ENCODE results near the gene ARHGAP22. TPM values are rescaled to one million over a fixed set of nuclear protein-coding genes. Genes with fewer than 3 reads are reported as not detected.

Gene ARHGAP22
- total RNA-seq, 4 donors from 2014 or later: 7.7 to 16.5 (median 14.3) TPM

DNA sequence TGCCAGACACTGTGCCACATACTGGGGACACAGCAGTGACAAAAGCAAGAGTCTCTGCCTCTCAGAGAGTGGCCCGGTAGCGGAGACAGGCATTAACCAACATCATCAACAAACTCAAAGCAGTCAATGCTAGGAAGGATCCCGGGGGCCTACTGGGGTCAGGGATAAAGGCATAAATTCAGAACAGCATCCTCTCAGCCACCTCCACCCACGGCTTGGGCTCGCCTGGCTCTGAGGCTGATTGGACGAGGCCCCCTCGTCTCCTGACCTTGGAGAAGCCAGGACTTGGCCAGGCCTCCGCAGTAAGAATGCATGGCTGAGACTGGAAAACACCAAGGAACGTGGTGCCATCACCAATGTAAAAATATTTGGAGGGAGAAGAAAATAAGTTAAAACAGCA lies 102.1 kb downstream of the ARHGAP22 start:
- Histone ChIP-seq H3K27me3 (no peaks in the 10 kb centered on the region), H3K36me3 (no peaks in the 10 kb centered on the region), H3K9me3 (no peaks in the 10 kb centered on the region), H3K4me3 (no peak overlapping the region), H3K4me1 (no peaks in the 10 kb centered on the region), H3K27ac (no peak overlapping the region)
- 75 to 79% methylated on average over 9 of the region's 9 CpGs for WGBS, 2 donors
- TF ChIP-seq, protein P1, sequence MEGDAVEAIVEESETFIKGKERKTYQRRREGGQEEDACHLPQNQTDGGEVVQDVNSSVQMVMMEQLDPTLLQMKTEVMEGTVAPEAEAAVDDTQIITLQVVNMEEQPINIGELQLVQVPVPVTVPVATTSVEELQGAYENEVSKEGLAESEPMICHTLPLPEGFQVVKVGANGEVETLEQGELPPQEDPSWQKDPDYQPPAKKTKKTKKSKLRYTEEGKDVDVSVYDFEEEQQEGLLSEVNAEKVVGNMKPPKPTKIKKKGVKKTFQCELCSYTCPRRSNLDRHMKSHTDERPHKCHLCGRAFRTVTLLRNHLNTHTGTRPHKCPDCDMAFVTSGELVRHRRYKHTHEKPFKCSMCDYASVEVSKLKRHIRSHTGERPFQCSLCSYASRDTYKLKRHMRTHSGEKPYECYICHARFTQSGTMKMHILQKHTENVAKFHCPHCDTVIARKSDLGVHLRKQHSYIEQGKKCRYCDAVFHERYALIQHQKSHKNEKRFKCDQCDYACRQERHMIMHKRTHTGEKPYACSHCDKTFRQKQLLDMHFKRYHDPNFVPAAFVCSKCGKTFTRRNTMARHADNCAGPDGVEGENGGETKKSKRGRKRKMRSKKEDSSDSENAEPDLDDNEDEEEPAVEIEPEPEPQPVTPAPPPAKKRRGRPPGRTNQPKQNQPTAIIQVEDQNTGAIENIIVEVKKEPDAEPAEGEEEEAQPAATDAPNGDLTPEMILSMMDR (IDR thresholded peaks at IDR 0.05): no peak
- no peak for TF ChIP-seq POLR2A (IDR thresholded peaks at IDR 0.05)
- TF ChIP-seq EP300 (IDR thresholded peaks at IDR 0.05): no peak
- no peak for DNase-seq (ENCODE audit: low spot score in 2 of 2)

DNA sequence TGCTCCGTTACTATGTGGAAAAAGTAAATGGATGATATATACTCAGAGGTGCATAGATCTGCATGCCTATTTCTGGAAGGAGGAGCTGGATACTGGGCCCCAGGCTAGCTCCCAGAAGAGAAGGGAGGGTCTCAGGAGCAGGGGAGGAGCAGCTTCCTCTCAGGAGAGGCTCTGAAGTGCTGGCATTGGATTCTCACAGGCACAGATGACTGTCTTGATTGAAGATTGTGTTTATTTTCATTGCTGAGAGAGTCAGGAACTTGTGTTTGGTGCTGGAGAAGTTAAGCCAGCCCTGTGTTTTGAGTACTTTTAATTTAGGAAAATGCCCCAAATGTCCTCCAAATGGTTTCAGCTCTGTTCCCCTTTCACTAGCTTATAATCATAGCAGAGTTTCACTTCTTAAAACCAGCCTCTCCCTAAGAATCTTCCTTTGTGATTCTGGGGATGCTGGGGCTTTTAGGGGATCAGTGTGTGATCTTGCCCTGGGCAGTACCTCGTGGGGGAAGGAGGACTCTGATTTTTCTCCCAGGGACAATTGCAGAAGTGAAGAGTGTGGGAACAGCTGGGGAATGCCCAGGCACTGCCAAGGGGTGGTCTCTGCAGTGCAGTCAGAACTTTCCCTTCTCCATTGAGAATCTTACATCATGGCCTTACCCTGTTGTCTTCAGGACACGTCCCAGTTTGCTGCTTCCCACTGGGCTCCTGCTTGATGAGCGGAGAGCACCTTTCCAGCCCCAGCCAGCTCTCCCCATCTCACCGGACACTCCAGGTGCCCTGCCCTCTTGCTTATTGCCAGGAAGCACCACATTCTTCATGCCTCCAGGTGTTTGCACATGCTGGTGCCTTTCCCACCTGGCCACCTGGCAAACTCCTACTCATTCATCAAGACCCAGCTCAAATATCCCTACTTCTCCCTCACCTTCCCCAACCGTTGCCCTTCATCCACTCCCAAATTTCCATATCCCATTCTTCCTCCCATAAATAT lies 102.8 kb downstream of the ARHGAP22 start:
- H3K27me3 ChIP-seq: no peaks in the 10 kb centered on the region

DNA sequence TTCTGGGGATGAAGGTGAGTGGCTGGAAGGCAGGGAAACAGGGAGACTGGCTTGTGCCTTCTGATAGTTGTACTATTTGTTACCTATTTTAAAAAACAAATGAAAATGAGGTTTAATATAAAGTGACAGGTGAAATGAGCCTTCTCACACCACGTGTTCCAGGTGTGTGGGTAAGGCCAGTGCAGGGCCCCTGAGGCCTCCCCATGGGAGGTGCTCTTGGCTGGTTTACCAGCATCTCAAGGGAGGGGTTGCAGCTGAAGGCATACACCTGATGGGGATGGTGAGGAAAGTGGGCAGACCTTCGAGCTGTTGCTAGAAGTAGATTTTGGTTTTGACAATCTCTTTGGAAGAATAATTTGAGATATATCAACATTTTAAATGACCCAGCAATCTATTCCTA lies 103.6 kb downstream of the ARHGAP22 start:
- H3K4me1 ChIP-seq: peaks cover 0 to 9% (median 0%) of the 10 kb centered on the region in 4 donors
- H3K27ac ChIP-seq: no peak overlapping the region
- DNase-seq (ENCODE audit: low spot score in 2 of 2): no peak
- no peaks in the 10 kb centered on the region for H3K36me3 ChIP-seq
- WGBS, 2 donors: 75 to 80% methylated on average over 2 of the region's 2 CpGs
- no peaks in the 10 kb centered on the region for H3K27me3 ChIP-seq
- no peaks in the 10 kb centered on the region for H3K9me3 ChIP-seq
- H3K4me3 ChIP-seq: no peak overlapping the region
- TF ChIP-seq EP300 (IDR thresholded peaks at IDR 0.05): no peak

More for the DNA sequence above, 102.8 kb downstream of the ARHGAP22 start:
- H3K27ac ChIP-seq: no peak overlapping the region
- no peak overlapping the region for H3K4me3 ChIP-seq
- H3K4me1 ChIP-seq: peaks cover 0 to 7% (median 0%) of the 10 kb centered on the region in 4 donors
- WGBS, 2 donors: 70 to 81% methylated on average over 6 of the region's 6 CpGs
- TF ChIP-seq EP300 (IDR thresholded peaks at IDR 0.05) (no peak), POLR2A (IDR thresholded peaks at IDR 0.05) (no peak)
- TF ChIP-seq, protein P1 (IDR thresholded peaks at IDR 0.05): no peak
- no peaks in the 10 kb centered on the region for H3K9me3 ChIP-seq
- H3K36me3 ChIP-seq: no peaks in the 10 kb centered on the region
- no peak for DNase-seq (ENCODE audit: low spot score in 2 of 2)

DNA sequence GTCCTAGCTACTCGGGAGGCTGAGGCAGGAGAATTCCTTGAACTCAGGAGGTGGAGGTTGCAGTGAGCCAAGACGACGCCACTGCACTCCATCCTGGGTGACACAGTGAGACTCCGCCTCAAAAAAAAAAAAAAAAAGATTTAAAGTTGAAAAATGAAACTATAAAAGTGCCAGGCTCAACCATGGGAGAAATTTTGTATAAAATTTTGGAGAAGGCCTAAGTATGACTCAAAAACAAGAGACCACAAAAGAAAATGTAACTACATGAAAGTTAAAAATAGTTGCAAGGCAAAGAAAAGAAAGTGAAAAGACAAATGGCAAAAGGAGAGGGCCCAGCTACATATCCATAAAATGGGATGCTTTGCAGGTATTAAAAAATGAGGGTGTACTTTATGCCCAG lies 104.1 kb downstream of the ARHGAP22 start:
- H3K27ac ChIP-seq: no peak overlapping the region
- 87% methylated on average over 4 of the region's 4 CpGs for WGBS, 2 donors

GRCh38 chr10:48498940-48499510 lies 105.8 kb downstream of the ARHGAP22 start:
- no peak for DNase-seq (ENCODE audit: low spot score in 2 of 2)
- H3K27ac ChIP-seq: no peak overlapping the region

More for the DNA sequence above, 104.1 kb downstream of the ARHGAP22 start:
- TF ChIP-seq EP300 (IDR thresholded peaks at IDR 0.05): no peak
- TF ChIP-seq POLR2A (IDR thresholded peaks at IDR 0.05): no peak
- TF ChIP-seq, protein P1 (IDR thresholded peaks at IDR 0.05): no peak
- H3K4me1 ChIP-seq: peaks cover 0 to 9% (median 0%) of the 10 kb centered on the region in 4 donors
- no peak for DNase-seq (ENCODE audit: low spot score in 2 of 2)
- H3K27me3 ChIP-seq: no peaks in the 10 kb centered on the region
- no peaks in the 10 kb centered on the region for H3K9me3 ChIP-seq
- H3K36me3 ChIP-seq: no peaks in the 10 kb centered on the region
- no peak overlapping the region for H3K4me3 ChIP-seq

More at GRCh38 chr10:48498940-48499510, 105.8 kb downstream of the ARHGAP22 start:
- H3K36me3 ChIP-seq: no peaks in the 10 kb centered on the region
- WGBS, 2 donors: 90 to 92% methylated on average over 11 of the region's 11 CpGs
- no peaks in the 10 kb centered on the region for H3K9me3 ChIP-seq
- H3K27me3 ChIP-seq: no peaks in the 10 kb centered on the region
- H3K4me1 ChIP-seq: peaks cover 0 to 9% (median 0%) of the 10 kb centered on the region in 4 donors
- TF ChIP-seq, protein P1 (IDR thresholded peaks at IDR 0.05): no peak
- TF ChIP-seq EP300 (IDR thresholded peaks at IDR 0.05): no peak
- TF ChIP-seq POLR2A (IDR thresholded peaks at IDR 0.05): no peak
- no peak overlapping the region for H3K4me3 ChIP-seq

Measured in tibial nerve (tissue), 4 donors.